GM06990 (cell line): ENCODE measurements around the gene ITGB5.
"Not testable (repeated sequence)": the region's sequence is repeated elsewhere in the genome, so short reads cannot be mapped to it uniquely, and the experiment has no call there.

ENCODE experiments used
- DNase-seq: peaks from one replicate; pipeline ENCODE4 v3.0.0-alpha.2; 2011; ENCODE audit not compliant: insufficient read length; ENCODE audit errors: extremely low read depth
- H3K27me3 ChIP-seq: replicated peaks from 2 replicates; pipeline ENCODE4 v1.6.0; 2011; ENCODE audit warnings: low read length; ENCODE audit not compliant: control insufficient read depth, insufficient read depth
- H3K36me3 ChIP-seq: 2 replicates; pipeline ENCODE4 v1.5.1; 2011; ENCODE audit warnings: low read length; ENCODE audit not compliant: control insufficient read depth, insufficient read depth
- H3K4me3 ChIP-seq: replicated peaks from 2 replicates; pipeline ENCODE4 v1.5.1; 2011; ENCODE audit warnings: low read depth, mild to moderate bottlenecking, control low read depth, low read length
- CTCF ChIP-seq: IDR thresholded peaks from 2 replicates; pipeline ENCODE4 v1.5.1; 2011; ENCODE audit warnings: low read length, control low read depth, mild to moderate bottlenecking, inconsistent platforms; ENCODE audit not compliant: insufficient read depth, poor library complexity, severe bottlenecking

The ITGB5 gene

DNA sequence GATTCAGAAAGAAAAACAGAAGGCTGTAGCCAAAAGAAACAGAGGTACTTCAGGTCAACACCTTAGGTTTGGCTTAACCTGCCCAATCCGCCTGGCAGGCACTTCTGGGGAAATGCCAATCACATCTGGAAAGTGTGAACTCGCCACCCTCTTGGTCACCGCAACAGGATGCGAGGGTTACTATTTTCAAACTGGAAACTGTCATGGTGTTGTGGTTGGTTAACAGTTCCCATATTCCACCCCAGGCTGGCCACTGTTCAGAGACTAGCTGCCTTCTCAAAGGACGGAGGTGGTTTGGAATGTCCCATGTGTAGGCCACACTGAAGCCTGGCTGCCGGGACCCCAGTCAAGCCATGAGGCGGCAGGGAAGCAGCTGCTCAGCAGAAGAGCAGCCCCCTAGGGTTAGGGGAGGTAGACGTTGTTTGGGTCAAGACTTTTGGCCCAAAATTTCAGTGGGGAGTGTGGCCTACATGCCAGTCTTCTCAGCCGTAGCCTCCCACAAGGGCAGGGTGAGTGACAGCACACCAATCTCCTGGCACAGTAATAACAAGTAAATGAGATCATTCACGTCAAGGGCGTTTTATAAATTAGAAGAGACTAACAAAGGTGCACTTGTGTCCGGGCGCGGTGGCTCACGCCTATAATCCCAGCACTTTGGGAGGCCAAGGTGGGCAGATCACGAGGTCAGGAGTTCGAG, 102.3 kb downstream of the ITGB5 start:
- TF ChIP-seq CTCF = no peak
- Histone ChIP-seq H3K36me3 (no peaks in the 10 kb centered on the region), H3K27me3 (no peaks in the 10 kb centered on the region), H3K4me3 (no peak overlapping the region)
- DNase-seq = peak; percentile 49

GRCh38 chr3:124783696-124784095, 103.5 kb downstream of the ITGB5 start:
- no peak for TF ChIP-seq CTCF
- no peak overlapping the region for H3K4me3 ChIP-seq
- no peaks in the 10 kb centered on the region for H3K27me3 ChIP-seq
- DNase-seq = no peak
- H3K36me3 ChIP-seq = no peaks in the 10 kb centered on the region

DNA sequence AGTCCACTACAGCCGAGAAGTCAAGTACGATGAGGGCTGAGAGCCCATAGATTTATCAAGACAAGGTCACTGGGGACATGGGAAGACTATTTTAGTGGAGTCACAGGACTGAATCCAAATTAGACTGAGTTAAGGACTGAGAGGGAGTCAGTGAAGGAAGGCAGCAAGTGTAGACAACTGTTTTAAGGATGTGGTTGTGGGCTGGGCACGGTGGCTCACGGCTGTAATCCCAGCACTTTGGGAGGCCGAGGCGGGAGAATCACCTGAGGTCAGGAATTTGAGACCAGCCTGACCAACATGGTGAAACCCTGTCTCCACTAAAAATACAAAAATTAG, 104.8 kb downstream of the ITGB5 start:
- DNase-seq, H3K27me3 ChIP-seq, H3K4me3 ChIP-seq, H3K36me3 ChIP-seq: not testable (repeated sequence)

GRCh38 chr3:124781476-124782376, 105.4 kb downstream of the ITGB5 start:
- no peak overlapping the region for H3K4me3 ChIP-seq
- DNase-seq = no peak
- no peaks in the 10 kb centered on the region for H3K27me3 ChIP-seq
- no peak for TF ChIP-seq CTCF
- H3K36me3 ChIP-seq = no peaks in the 10 kb centered on the region

DNA sequence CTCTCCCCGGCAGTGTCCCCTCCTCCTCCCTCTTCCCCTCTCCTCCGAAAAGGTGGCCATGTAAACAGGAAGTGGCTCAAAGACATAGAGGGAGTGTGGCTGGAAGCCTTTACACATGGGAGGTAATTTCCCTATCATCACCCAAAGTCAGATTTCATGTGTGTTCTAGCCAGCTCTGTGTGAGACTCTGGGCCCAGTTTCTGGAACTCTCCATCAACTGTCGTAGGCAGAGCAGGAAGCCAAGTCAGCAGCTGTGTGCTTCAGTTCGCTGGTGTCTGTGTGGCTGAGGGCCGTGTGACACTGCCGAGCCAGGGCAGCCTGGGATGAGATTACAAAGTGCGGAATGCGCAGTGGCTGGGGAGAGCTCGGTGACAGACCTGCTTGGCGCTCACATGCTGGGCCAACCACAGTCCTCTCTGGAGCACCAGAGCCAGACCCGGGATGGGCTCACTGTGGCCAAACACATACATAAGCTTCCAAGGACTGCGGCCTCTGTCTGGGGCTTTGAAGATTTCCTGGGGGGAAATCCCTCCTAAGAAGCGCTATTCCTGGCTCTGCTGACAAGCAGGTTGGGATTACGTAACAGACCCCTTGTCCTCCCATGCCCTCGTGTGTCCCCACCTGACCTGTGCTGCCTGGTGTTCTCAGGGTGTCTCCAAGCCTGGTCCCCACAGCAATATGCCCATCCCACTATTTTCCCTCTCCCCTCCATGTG, 106.2 kb downstream of the ITGB5 start:
- H3K27me3 ChIP-seq = no peaks in the 10 kb centered on the region
- no peak for TF ChIP-seq CTCF
- H3K4me3 ChIP-seq = no peak overlapping the region
- no peak for DNase-seq
- H3K36me3 ChIP-seq = no peaks in the 10 kb centered on the region

- TF ChIP-seq CTCF = no peak
- no peak for DNase-seq
- Histone ChIP-seq H3K4me3 (no peak overlapping the region), H3K27me3 (no peaks in the 10 kb centered on the region), H3K36me3 (no peaks in the 10 kb centered on the region)
Observed at GRCh38 chr3:124780356-124780755, 106.8 kb downstream of the ITGB5 start.
